HG03378 (cell line): Measurements from ENCODE around the gene NPHP4.
"Not testable (repeated sequence)": the region's sequence is repeated elsewhere in the genome, so short reads cannot be mapped to it uniquely, and the experiment has no call there.

Experiments used
- ATAC-seq: cut with Tn5 transposase; IDR thresholded peaks from one replicate; pipeline ENCODE4 v1.9.1; 2021; ENCODE audit warnings: mild to moderate bottlenecking, moderate library complexity; ENCODE audit not compliant: unreplicated experiment

Gene NPHP4

DNA sequence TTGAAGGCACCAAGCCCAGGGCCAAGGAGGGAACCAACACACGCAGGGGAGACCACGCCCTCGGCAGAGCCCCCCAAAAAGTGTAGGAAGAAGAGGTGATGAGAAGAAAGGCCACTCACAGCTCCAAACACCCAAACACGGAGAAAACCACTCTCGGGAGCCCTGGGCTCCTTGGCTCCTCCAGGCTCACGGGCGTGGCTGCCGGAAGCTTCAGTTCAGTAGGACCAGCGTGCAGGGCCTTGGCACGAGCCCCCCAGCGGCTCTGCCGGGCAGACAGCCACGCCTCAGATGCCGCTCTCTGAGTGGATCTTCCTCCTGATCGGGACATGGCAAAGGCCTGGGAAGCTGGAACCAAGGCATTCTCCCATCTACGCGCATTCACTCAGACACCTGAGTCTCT lies 94.0 kb downstream of the NPHP4 start:
- no peak for ATAC-seq

DNA sequence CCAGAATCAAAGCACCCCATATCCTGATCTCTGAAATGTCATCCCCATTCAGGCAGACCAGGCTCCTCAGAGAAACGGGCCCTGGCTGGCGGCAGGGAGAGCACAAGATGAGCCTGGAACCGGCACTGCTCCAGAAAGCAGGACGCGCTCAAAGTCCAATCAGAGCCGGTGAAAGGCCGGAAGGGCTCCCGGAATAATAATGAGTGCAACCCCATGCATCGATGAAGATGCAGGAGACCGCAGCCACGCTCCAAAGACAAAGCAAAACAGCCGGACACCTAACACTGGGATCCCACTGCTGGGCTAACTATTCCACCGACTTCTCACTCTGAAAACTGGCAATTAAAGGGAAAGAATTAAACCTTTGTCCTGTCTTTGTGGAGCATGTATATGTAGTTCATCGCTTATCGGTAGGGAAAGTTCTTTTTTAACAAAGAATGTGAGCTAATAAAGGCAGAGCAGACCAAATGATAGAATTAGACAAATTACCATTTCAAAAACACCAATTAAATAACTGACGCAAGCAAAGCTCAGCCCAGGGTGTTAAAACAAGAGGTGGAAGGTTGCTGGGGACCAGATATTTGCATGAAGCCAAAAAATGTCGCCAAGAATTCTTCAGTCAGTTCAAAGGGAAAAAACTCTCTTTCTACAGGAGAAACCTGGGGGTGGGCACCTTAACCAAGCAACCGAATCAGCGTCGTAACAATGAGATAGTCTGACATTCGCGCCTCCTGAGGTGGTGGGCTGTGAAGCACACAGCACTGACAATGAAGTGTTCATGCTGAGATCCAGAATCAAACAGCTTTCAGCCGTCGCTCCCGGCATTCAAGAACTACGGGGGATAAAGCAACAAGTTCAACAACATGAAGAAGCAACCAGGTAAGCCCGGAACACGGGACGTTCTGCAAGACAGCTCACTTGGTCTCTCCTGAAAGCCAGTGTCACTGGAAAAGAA lies 95.2 kb downstream of the NPHP4 start:
- no peak for ATAC-seq

DNA sequence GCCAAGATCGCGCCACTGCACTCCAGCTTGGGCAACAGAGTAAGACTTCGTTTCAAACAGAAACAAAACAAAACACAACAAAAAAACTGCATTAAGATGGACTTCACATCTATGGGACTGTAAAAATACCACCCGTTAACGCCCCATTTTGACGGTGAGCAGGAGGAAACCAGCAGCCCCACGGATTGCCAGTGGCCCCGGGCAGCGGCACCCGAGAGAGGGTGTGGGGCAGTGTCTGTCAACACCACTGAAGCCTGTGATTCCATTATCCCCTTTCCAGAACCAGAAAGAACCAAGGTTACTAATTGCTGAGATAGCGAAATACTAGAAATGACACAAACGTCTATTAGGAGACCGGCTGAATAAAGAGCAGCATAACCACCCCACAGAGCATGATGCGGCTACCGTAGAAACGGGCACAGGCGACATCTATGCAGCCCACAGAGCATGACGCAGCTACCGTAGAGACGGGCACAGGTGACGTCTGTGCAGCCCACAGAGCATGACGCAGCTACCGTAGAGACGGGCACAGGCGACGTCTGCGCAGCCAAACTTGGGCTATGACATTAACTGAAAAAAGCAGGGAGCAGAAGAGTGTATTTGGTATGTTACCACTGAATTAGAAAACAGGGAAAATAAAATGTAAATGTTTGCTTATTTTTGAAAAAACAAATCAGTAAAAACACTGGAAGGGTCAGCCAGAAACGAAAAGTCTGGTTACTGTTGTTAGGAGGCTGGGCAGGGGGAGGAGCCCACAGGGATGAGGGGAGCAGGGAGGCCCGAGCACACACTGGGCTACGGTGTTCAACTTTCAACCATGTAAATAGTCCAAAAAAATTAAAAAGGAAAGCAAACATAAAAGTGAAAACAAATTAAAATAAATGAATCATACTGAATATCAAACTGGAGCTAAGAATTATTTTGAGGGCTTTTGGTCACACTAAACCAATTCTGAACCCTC lies 96.5 kb downstream of the NPHP4 start:
- no peak for ATAC-seq

DNA sequence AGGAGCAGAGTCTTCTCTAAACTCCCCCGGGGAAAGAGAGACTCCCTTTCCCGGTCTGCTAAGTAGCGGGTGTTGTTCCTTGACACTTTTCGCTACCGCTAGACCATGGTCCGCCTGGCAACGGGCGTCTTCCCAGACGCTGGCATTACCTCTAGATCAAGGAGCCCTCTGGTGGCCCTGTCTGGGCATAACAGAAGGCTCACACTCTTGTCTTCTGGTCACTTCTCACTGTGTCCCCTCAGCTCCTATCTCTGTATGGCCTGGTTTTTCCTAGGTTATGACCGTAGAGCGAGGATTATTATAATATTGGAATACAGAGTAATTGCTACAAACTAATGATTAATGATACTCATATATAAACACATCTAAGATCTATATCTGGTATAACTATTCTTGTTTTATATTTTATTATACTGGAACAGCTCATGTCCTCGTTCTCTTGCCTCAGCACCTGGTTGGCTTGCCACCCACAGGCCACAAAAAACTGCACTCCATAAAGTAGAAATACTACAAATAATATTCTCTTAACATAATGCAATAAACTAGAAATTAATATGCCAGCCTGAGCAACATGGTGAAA lies 98.4 kb downstream of the NPHP4 start:
- ATAC-seq = not testable (repeated sequence)

DNA sequence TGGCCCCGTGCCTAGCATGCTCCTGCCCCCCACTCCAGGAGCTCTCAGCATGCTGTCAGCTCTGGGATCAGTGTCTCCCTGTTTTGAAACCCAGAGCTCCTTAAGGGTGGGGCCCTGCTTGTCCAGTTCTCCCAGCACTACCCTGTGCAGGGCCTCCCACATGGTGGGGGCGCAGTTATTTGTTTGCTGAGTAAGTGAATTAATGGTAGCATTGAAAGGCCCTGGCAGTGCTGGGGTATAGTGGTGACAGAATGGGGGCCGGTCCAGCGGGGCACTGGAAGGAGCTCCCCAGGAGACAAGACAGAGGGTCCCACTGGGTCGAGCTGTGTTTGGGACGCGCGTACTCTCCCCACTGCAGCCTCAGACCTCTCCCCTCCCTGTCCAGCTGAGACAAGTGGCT lies 99.9 kb downstream of the NPHP4 start:
- ATAC-seq = no peak

DNA sequence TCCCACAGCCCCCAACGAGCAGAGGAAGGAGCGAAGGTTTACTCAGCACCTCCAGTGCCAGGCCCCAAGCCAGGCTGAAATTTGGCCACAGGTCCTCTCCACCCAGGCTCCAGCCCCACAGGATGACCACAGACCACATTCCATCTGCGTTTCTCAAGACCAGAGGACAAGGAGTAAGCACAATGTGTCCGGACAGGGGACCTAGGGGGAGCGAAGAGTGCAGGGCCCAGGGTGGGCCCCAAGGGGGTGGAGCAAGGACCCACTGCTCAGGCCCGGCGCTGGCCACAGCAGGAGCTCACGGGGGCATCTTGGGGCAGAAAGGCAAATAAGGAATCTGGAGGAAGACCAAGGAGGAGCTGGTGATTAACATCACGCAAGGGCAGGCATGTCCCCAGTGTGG lies 100.5 kb downstream of the NPHP4 start:
- no peak for ATAC-seq

DNA sequence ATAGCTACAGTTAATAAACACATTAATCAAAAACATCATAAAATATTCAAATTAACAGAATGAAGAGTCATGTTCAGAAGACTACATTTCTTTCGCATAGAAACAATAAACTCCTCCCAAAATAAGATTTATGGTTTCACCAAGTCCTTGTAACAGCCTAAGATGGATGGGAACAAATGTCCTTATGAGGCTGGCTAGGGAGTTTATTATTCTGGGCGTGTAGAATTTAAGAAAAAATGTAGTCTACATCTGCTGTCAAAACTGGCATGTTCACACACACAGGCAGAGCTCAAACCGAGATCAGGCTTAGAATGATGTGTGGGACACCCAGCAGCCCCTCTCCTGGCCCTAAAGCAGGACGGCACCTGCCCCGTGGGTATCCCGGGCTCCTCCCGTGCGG lies 101.1 kb downstream of the NPHP4 start:
- ATAC-seq = no peak

DNA sequence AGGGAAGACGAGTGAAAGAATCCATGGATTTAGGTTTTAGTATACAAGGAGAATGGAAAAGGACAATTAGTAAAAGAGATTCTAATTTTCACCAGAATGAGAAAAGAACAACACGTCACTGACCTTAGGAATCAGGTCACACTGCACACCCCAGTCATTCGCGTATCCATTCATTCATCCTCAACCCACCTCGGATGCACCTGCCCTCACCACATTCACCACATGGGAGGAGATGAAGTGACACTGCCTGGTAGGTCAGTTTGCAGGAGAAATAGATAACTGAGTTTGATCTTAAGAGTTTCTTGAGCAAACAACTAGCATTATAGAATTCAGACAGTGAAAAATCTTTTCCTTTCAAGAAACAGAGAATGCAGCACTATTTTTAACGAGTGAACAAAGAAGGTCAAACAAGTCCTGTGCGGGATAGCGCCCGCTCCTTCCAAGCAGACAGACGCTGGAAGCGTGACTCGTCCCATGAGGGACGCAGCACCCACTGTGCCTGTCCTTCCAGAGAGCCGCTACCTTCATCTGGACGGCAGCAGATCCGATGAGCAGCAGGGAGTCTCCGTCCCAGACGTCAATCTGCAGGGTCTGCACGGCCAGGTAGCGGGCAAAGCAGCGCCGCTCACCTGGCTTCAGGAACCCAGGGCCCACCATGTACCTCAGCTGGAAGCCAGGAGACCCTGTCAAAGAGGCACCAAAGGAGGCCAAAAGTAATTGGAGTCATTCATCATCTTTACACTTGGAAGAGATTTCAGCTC lies 101.7 kb downstream of the NPHP4 start:
- ATAC-seq = no peak

DNA sequence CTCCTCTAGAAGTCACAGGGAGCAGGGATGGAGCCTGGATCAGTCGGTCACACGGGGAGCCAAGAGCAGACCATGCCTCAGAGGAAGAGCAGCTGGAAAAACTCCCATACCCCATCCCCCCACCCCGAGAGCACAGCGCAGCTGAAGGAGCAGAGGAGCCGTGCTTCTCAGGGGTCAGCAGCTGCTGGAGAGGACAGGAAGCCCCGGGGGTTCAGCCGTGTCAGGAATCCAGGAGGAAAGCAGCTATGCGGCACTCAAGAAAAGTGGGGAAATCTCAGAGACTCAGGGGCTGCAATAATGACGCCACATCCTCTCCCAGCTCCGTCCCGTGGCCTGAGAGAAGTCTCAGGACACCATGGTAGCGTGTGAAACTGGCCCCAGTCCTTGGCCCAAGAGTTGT lies 102.3 kb downstream of the NPHP4 start:
- ATAC-seq = no peak

DNA sequence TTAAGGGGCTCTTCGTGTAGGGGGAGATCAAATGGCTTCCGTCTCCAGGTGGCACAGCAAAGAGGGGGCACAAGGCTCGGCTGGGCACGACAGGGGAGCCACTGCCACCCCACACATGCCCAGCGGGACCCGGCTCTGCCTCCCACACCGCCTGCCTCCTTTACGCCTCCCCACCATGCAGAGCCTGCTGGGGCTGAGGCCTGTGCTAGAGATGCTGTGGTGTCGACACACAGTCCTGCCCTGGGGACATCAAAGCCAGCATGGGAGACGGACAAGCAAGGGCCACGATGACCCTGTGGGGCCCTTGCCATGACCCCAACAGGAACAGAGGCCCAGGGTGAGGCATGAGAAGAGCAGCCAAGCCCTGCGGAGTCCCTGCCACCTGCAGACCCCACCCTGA lies 102.8 kb downstream of the NPHP4 start:
- ATAC-seq = no peak

DNA sequence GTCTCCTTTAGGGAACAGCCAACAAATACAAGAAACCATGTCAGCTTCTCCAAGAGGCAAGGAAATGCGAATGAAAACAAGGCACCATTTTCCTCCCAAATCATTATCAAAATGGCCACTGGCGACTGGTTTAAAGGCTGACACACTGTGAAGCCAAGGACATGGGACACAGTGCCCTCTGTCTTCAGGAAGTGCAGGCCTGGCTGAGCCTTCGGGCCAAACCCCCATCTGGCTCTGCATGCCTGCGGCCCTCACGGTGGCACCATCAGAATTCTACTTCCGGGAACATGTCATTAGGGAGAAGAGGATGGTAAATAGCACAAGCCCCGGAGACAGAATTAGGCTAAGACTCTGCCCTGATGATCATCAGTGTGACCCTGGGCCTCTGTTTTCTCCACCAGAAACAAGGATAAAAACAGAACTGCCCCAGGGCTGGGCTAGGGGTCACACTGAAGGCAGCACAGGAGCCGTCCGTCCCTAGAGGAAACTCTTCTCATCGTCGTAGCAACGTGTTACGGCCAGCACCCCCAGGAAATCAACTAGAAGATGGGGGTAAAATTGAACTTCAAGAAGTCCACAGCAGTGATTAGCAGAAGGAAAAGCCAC lies 103.5 kb downstream of the NPHP4 start:
- no peak for ATAC-seq

DNA sequence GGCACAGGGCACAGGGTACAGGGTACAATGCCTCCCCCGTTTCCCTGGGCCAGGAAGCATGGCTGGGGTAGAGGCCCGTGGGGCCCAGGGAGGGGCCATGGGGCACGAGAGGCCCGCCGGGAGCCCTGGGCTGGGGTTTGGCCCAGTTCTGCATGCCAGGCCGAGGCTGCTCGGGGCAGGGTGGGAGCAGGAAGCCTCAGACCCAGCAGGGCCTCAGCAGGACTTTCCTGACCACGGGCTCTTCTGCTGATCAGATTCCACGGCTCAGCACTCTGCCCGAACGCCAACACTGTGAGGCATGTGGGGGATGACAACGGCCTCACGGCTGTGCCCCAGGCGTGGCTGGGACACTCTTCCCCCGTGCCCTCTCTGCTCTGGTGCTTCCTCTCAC lies 104.3 kb downstream of the NPHP4 start:
- no peak for ATAC-seq

DNA sequence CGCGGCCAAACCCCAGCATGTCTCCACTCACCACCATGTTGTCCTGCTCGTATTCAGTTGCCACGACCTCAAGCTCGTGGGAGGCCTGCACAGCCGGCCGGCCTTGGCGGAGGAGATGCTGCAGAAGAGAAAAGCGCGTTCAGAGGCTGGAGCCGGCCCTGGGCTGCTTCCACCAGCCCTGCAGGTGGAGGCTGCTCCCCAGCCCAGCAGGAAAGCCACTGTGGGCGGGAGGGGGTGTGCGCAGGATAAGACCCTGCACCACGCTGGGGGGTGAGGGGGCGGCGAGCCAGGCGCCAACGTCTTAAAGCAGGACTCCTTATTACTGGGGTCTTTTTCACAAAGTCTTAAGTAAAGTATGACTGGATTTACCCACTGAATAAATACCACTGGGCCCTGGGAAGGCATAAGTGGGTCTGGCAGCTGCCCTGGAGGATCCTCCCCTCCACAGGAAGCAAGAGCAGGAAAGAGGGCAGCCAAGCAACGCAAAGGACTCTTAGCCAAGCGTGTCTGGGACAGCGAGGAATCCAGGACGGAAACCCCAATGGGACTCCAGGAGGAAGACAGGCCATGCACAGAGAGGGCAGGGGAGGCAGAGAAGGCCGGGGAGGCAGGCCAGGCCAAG lies 104.8 kb downstream of the NPHP4 start:
- ATAC-seq = no peak

DNA sequence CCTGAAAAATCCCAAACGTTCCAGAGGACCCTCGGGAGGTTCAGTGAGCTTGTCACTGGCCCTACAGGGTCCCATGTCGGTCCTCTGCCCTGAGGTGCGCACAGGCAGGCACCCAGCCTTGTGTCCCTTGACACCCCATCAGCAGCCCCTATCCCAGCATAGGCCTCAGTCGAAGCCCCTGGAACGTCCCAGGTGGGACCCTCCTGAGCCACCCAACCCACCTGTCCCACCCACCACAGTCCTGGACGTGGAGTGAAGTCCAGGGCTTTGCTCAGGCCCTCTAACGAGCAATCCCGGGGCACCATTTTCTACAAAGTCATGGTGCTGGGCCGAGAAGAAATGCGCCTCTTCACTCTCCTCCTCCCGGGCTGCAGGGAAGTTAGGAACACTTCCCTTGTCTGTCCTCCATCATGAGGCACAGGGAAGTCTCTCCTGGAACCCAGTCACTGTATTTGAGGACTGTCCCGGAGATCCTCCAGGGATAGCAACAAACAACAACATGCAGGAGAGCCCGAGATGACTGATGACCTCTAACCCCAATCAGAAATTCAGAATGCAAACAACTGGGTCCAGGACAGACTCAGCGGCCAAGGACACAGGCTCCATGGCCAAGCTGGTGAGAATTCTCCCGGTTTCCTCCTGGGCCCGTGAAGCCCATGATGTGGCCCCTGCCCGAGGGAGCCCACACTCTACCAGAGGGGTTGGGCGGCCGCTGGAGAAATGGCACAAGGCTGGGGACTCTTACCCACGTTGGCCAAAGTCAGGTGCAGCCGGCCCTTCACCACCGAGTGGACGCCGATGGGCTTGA lies 105.5 kb downstream of the NPHP4 start:
- no peak for ATAC-seq

DNA sequence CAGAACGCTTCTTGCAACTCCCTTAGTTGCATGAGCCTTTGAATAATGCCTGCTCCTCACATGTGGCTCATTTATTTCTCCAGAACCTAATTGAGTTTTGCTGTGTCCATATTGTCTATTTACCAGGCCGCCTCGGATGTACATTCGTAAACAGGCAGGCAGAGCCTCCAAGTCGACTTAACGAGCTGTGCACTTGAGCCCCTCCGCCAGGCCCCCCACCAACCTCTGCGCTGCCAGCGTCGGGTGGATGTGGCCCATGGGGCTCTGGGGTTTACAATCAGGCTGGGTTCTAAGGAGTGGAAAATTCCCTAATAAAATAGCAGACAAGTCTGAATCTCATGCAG lies 106.1 kb downstream of the NPHP4 start:
- ATAC-seq = no peak

DNA sequence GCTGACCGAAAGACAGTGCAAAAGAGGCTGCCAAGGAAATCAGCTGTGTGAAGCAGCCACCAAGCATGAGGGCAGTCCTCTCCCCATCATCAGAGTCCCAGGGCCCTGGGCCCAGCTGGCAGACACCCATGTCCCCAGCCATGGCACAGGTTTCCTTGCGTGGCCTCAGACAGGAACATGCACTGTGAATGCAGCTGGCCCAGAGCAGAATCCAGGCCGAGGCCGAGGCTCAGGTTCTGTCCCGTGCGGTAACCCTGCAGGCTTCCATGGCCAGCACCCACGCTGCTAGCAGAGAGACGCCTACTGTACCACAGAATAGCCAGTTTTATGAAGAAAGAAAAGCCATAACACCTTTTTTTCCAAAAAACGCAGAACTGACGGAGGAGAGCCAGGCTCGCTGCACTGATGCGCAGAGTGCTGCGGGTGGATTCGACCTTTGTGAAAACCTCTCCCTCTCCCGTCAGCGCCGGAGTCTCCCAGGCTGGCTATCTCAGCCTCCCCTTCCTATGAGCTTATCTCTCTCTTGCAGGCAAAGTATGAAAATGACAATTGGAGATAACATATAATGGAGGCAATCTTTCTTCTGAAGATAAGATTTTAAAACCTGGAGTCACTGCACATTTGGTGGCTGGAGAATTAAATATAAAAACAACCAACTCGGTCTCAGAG lies 106.6 kb downstream of the NPHP4 start:
- no peak for ATAC-seq

DNA sequence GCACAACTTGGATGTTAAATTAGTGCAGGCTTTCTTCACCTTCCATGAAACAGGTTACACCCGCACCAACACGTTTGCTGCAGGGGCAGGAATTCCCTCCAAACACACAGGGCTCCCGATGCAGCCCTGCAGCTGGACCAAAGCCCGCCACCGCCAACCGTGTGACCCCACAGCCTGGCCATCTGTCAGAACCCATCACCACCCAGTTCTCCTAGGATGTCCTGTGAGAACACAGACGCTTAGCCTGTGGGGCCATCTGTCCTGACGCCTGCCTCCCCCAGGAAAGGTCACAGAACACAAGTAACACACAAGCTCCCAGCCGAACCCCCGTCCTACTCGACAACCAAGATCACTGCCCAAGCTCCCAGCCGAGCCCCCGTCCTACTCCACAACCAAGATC lies 108.1 kb downstream of the NPHP4 start:
- no peak for ATAC-seq
